ENCODE data around the gene PCGF6. TPM values are rescaled to one million over a fixed set of nuclear protein-coding genes. Genes with fewer than 3 reads are reported as not detected.

The PCGF6 gene
- total and polyA plus RNA-seq, 10 donors, result 6.0 to 11.3 (median 8.6) TPM

GRCh38 chr10:103291588-103291987, 59.4 kb downstream of the PCGF6 start:
- no peak overlapping the region for H3K4me3 ChIP-seq
- TF ChIP-seq POLR2AphosphoS5 (IDR thresholded peaks at IDR 0.05), result no peak
- no peak for TF ChIP-seq CTCF (IDR thresholded peaks at IDR 0.05 in 8 of 11, conservative IDR thresholded peaks at IDR 0.05 in 3 of 11)
- no peak for TF ChIP-seq POLR2A (IDR thresholded peaks at IDR 0.05)
- WGBS, 5 donors, result 74 to 90% (median 79%) methylated on average over 4 of the region's 4 CpGs
- peaks cover 0 to 52% (median 0%) of the 10 kb centered on the region in 7 donors for H3K27me3 ChIP-seq (replicated peaks in 1 of 7)
- no peaks in the 10 kb centered on the region for H3K9me3 ChIP-seq
- H3K36me3 ChIP-seq, result no peaks in the 10 kb centered on the region
- intact Hi-C loops (cut with DNase I; ENCODE audit: low total_unique reads), result no loop called here
- DNase-seq, result no peak
- no peaks in the 10 kb centered on the region for H3K4me1 ChIP-seq
- H3K27ac ChIP-seq, result no peak overlapping the region

- Histone ChIP-seq H3K4me1 (peaks cover 0 to 3% (median 0%) of the 10 kb centered on the region in 6 donors), H3K9me3 (no peaks in the 10 kb centered on the region), H3K36me3 (no peaks in the 10 kb centered on the region), H3K27me3 (replicated peaks in 1 of 7) (peaks cover 0 to 80% (median 5%) of the 10 kb centered on the region in 7 donors), H3K4me3 (no peak overlapping the region), H3K27ac (no peak overlapping the region)
- DNase-seq, result no peak
- TF ChIP-seq POLR2A (IDR thresholded peaks at IDR 0.05), result no peak
- TF ChIP-seq POLR2AphosphoS5 (IDR thresholded peaks at IDR 0.05), result no peak
- no peak for TF ChIP-seq CTCF (IDR thresholded peaks at IDR 0.05 in 8 of 11, conservative IDR thresholded peaks at IDR 0.05 in 3 of 11)
- intact Hi-C loops (cut with DNase I; ENCODE audit: low total_unique reads), result no loop called here
- WGBS, 5 donors, result 71 to 88% (median 80%) methylated on average over 5 of the region's 5 CpGs
Measured at GRCh38 chr10:103287992-103288391, 62.9 kb downstream of the PCGF6 start.

- intact Hi-C loops (cut with DNase I; ENCODE audit: low total_unique reads), result no loop called here
- no peak for DNase-seq
- Histone ChIP-seq H3K9me3 (no peaks in the 10 kb centered on the region), H3K36me3 (no peaks in the 10 kb centered on the region), H3K4me1 (peaks cover 0 to 6% (median 0%) of the 10 kb centered on the region in 6 donors), H3K4me3 (no peak overlapping the region), H3K27me3 (replicated peaks in 1 of 7) (peaks cover 0 to 95% (median 17%) of the 10 kb centered on the region in 7 donors), H3K27ac (peak overlapping the region in 1 of 8 donors; percentile 9)
- WGBS, 5 donors, result 40 to 81% (median 66%) methylated on average over 11 of the region's 11 CpGs
- TF ChIP-seq CTCF (IDR thresholded peaks at IDR 0.05 in 8 of 11, conservative IDR thresholded peaks at IDR 0.05 in 3 of 11), result no peak
- no peak for TF ChIP-seq POLR2A (IDR thresholded peaks at IDR 0.05)
- TF ChIP-seq POLR2AphosphoS5 (IDR thresholded peaks at IDR 0.05), result peak in 1 of 3 donors; percentile 8
Measured at GRCh38 chr10:103284170-103284569, 66.8 kb downstream of the PCGF6 start.

- Histone ChIP-seq H3K27ac (no peak overlapping the region), H3K4me3 (no peak overlapping the region), H3K27me3 (replicated peaks in 1 of 7) (peaks cover 0 to 96% (median 28%) of the 10 kb centered on the region in 7 donors), H3K4me1 (peaks cover 0 to 8% (median under 1%) of the 10 kb centered on the region in 6 donors), H3K9me3 (peaks cover 0 to 2% (median 0%) of the 10 kb centered on the region in 8 donors), H3K36me3 (no peaks in the 10 kb centered on the region)
- TF ChIP-seq CTCF (IDR thresholded peaks at IDR 0.05 in 8 of 11, conservative IDR thresholded peaks at IDR 0.05 in 3 of 11), result no peak
- no peak for TF ChIP-seq POLR2A (IDR thresholded peaks at IDR 0.05)
- TF ChIP-seq POLR2AphosphoS5 (IDR thresholded peaks at IDR 0.05), result no peak
- WGBS, 5 donors, result 23 to 43% (median 40%) methylated on average over 1 of the region's 1 CpG
- intact Hi-C loops (cut with DNase I; ENCODE audit: low total_unique reads), result no loop called here
- DNase-seq, result no peak
Measured at GRCh38 chr10:103282961-103283360, 68.0 kb downstream of the PCGF6 start.
